Fibroblast of mammary gland (primary cell): Measurements from ENCODE around the gene EXOC3L4.

Experiments used
- DNase-seq: peaks from one replicate; pipeline ENCODE4 v3.0.0-alpha.2; 2010; ENCODE audit warnings: low read depth
- H3K4me3 ChIP-seq: 2 replicates; pipeline ENCODE4 v1.5.1; 2011; ENCODE audit warnings: low read depth, mild to moderate bottlenecking, low read length, moderate library complexity; ENCODE audit not compliant: control insufficient read depth
- CTCF ChIP-seq: conservative IDR thresholded peaks from 2 replicates; pipeline ENCODE4 v1.5.1; 2011; ENCODE audit warnings: low read depth, low read length, inconsistent platforms; ENCODE audit not compliant: control insufficient read depth, insufficient read depth

The EXOC3L4 gene

GRCh38 chr14:103086771-103087342 lies 7.7 kb upstream of the EXOC3L4 start:
- H3K4me3 ChIP-seq = no peak overlapping the region
- DNase-seq = no peak
- TF ChIP-seq CTCF = no peak

GRCh38 chr14:103087343-103087835 lies 7.1 kb upstream of the EXOC3L4 start:
- no peak for DNase-seq
- H3K4me3 ChIP-seq = no peak overlapping the region
- TF ChIP-seq CTCF = no peak

- no peak for TF ChIP-seq CTCF
- DNase-seq = no peak
- no peak overlapping the region for H3K4me3 ChIP-seq
These were observed 5.6 kb upstream of the EXOC3L4 start for GRCh38 chr14:103088921-103089320.

GRCh38 chr14:103089386-103090335 lies 4.9 kb upstream of the EXOC3L4 start:
- no peak for TF ChIP-seq CTCF
- H3K4me3 ChIP-seq = no peak overlapping the region
- DNase-seq = no peak

GRCh38 chr14:103090481-103091020 lies 4.0 kb upstream of the EXOC3L4 start:
- no peak for DNase-seq
- H3K4me3 ChIP-seq = no peak overlapping the region
- TF ChIP-seq CTCF = no peak

GRCh38 chr14:103091041-103091882 lies 3.3 kb upstream of the EXOC3L4 start:
- no peak for TF ChIP-seq CTCF
- peak overlapping the region; percentile 20 for H3K4me3 ChIP-seq
- peak; percentile 48 for DNase-seq
